ACC112 (cell line): ENCODE results near the gene CCDC12.

Experiments used
- H2AFZ ChIP-seq: fragments of 200-600 bp; sonication (generic); one replicate; pipeline ENCODE4 v1.6.0; 2017; ENCODE audit warnings: antibody characterized with exemption, low read length; ENCODE audit not compliant: unreplicated experiment
- H3K27ac ChIP-seq: fragments of 200-600 bp; sonication (generic); 2 replicates; pipeline ENCODE4 v1.5.1; 2014; ENCODE audit warnings: low read depth, mild to moderate bottlenecking, antibody characterized with exemption, low read length, moderate library complexity
- H3K27me3 ChIP-seq: fragments of 200-600 bp; sonication (generic); 2 replicates; pipeline ENCODE4 v1.6.1; 2014; ENCODE audit warnings: mild to moderate bottlenecking, antibody characterized with exemption, low read length, moderate library complexity, mixed read lengths; ENCODE audit not compliant: insufficient read depth
- H3K36me3 ChIP-seq: fragments of 200-600 bp; sonication (generic); 2 replicates; pipeline ENCODE4 v1.6.1; 2016; ENCODE audit warnings: mild to moderate bottlenecking, antibody characterized with exemption, low read length, moderate library complexity, mixed read lengths; ENCODE audit not compliant: insufficient read depth
- H3K4me1 ChIP-seq: fragments of 200-600 bp; sonication (generic); one replicate; pipeline ENCODE4 v1.6.1; 2016; ENCODE audit warnings: low read length, mixed read lengths; ENCODE audit not compliant: insufficient read depth, unreplicated experiment, control insufficient read depth
- H3K4me3 ChIP-seq: fragments of 200-600 bp; sonication (generic); 2 replicates; pipeline ENCODE4 v1.5.1; 2014; ENCODE audit warnings: mild to moderate bottlenecking, low read depth, low read length
- H3K79me2 ChIP-seq: fragments of 200-600 bp; sonication (generic); one replicate; pipeline ENCODE4 v1.6.0; 2016; ENCODE audit warnings: low read length; ENCODE audit not compliant: control insufficient read depth, unreplicated experiment, insufficient read depth

The CCDC12 gene

DNA sequence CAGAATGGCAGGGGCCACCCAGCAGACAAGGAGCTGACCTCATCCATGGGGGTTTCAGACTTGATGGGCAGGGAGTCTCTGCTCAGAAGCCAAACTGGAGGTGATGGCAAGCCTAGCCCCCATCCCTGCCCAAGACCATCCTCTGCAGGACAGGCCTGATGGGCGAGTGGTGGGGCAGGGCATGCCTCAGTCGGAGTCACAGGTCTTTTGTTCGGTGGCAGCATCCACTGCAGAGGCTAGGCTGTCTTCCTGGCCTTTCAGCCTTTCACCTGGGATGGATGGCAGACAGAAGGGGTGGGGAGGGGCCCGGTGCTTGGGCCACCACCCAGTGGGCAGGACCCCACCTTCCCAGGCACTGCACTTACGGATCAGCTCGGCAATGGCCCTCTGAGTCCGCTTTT is 54.7 kb downstream of the CCDC12 start:
- Histone ChIP-seq H3K27me3 (no peaks in the 10 kb centered on the region), H3K27ac (no peak overlapping the region), H3K4me1 (peaks cover 9% of the 10 kb centered on the region), H3K36me3 (peaks cover 65% of the 10 kb centered on the region), H2AFZ (no peak overlapping the region), H3K79me2 (peaks cover 3% of the 10 kb centered on the region), H3K4me3 (no peak overlapping the region)

DNA sequence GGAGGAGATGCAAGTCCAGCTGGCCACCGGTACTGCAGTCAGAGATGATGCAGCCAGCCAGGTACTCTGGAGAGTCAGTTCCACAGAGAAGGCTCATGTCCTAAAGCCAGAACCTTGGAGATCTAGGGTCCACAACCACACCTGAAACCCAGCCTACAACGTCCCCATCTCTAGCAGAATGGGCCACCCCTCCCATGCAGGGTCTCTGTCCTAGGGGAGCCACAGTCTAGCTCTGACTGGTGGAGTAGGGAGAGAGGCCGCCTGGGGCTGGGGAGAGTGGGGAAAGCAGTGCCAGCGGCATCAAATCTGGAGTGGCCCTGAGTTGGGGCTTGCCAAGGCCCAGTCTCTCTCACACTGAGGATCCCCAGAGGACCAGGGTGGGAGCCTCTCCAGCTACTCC is 55.5 kb downstream of the CCDC12 start:
- peaks cover 4% of the 10 kb centered on the region for H3K4me1 ChIP-seq
- H2AFZ ChIP-seq: no peak overlapping the region
- H3K27me3 ChIP-seq: no peaks in the 10 kb centered on the region
- H3K79me2 ChIP-seq: no peaks in the 10 kb centered on the region
- no peak overlapping the region for H3K27ac ChIP-seq
- H3K36me3 ChIP-seq: peaks cover 66% of the 10 kb centered on the region
- no peak overlapping the region for H3K4me3 ChIP-seq

DNA sequence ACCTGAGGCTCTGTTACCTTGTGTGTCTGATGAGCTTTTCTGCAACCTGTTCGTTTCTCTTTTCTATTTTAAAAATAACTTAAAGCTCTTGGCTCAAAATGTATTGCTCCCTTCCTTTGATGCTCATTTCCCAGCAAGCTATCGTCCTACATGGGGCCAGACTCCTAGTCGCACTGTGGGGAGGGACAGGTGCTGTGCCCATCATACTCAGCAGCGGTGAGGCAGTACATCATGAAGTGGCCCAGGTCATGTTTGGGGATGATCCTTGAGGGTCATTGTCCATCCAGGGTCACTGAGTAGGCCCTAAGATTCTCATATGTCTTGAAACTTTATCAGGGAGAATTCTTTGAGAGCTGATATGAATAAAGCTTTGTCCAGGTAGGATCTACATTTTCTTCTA is 57.9 kb downstream of the CCDC12 start:
- Histone ChIP-seq H3K27me3 (no peaks in the 10 kb centered on the region), H3K36me3 (peaks cover 66% of the 10 kb centered on the region), H3K4me3 (no peak overlapping the region), H3K79me2 (no peaks in the 10 kb centered on the region), H3K27ac (no peak overlapping the region), H3K4me1 (peaks cover 4% of the 10 kb centered on the region), H2AFZ (no peak overlapping the region)

DNA sequence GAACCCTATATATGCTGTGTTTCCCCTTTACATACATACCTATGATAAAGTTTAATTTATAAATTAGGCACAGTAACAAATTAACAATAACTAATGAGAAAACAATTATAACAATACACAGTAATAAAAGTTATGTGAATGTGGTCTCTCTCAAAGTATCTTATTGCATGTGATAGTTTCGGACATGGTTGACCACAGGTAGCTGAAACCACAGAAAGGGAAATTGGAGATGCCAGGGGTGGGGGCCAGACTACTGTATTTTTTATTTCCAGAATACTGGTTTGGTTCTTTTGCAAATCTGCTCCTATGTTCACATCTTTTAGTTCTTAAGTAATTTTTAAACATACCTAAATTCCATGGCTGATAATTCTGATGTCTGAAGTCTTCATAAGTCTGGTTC is 58.3 kb downstream of the CCDC12 start:
- no peak overlapping the region for H3K4me3 ChIP-seq
- peaks cover 64% of the 10 kb centered on the region for H3K36me3 ChIP-seq
- no peak overlapping the region for H2AFZ ChIP-seq
- no peaks in the 10 kb centered on the region for H3K79me2 ChIP-seq
- peaks cover 8% of the 10 kb centered on the region for H3K4me1 ChIP-seq
- H3K27ac ChIP-seq: no peak overlapping the region
- no peaks in the 10 kb centered on the region for H3K27me3 ChIP-seq

DNA sequence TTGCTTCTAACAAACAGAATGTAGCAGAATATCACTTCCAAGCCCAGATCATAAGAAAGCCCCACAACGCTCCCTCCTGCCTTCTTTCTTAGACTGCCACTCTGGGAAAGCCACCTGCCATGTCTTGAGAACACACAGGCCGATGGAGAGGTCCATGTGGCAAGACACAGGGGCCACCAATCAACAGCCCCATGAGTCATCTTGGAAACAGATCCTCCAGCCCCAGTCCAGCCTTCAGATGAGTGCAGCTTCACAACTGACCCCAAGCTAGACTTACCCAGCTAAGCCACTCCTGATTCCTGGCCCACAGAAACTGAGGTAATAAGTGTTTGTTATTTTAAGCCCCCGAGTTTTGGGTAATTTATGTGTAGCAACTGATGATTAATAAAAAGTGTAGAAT is 59.3 kb downstream of the CCDC12 start:
- no peak overlapping the region for H3K27ac ChIP-seq
- peaks cover 8% of the 10 kb centered on the region for H3K4me1 ChIP-seq
- no peak overlapping the region for H2AFZ ChIP-seq
- no peaks in the 10 kb centered on the region for H3K27me3 ChIP-seq
- no peak overlapping the region for H3K4me3 ChIP-seq
- H3K36me3 ChIP-seq: peaks cover 55% of the 10 kb centered on the region
- H3K79me2 ChIP-seq: no peaks in the 10 kb centered on the region

DNA sequence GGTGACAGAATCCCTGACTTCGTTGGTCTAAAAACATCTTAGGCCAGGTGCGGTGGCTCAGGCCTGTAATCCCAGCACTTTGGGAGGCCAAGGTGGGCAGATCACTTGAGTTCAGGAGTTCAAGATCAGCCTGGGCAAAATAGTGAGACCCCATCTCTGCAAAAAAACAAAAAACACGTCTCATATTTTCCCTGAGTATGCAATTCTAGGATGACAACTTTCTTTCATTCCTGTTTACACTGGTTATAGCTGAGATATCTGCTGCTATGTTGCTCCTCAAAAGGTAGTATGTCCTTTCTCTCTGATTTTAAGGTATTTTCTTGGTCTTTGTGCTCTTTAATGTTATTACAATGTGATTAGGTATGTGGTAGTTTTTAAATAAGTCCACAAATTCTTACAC is 59.7 kb downstream of the CCDC12 start:
- peaks cover 50% of the 10 kb centered on the region for H3K36me3 ChIP-seq

DNA sequence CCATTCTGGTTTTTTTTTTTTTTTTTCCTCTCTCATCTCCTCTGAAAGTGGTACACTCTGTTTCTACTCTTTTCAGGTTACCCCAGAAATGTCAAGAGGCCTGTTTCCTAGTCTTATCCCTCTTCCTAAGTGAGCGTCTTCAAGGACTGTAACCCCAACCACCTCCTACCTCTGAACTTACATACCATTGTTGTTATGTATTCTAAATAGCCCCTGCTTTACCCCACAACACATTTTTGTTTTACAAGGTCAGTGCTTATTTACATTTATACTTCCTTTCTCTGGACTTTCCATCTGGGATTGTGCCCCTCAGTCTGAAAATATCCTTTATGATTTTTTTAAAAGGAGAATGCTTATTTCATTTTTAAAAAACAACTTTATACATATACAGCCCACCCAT is 60.3 kb downstream of the CCDC12 start:
- Histone ChIP-seq H3K36me3 (peaks cover 45% of the 10 kb centered on the region), H3K79me2 (no peaks in the 10 kb centered on the region), H2AFZ (no peak overlapping the region), H3K4me1 (peaks cover 8% of the 10 kb centered on the region), H3K27ac (no peak overlapping the region), H3K27me3 (no peaks in the 10 kb centered on the region), H3K4me3 (no peak overlapping the region)

More for the DNA sequence above, 59.7 kb downstream of the CCDC12 start:
- Histone ChIP-seq H3K4me1 (peaks cover 8% of the 10 kb centered on the region), H3K27me3 (no peaks in the 10 kb centered on the region), H2AFZ (no peak overlapping the region), H3K4me3 (no peak overlapping the region), H3K79me2 (no peaks in the 10 kb centered on the region), H3K27ac (no peak overlapping the region)

DNA sequence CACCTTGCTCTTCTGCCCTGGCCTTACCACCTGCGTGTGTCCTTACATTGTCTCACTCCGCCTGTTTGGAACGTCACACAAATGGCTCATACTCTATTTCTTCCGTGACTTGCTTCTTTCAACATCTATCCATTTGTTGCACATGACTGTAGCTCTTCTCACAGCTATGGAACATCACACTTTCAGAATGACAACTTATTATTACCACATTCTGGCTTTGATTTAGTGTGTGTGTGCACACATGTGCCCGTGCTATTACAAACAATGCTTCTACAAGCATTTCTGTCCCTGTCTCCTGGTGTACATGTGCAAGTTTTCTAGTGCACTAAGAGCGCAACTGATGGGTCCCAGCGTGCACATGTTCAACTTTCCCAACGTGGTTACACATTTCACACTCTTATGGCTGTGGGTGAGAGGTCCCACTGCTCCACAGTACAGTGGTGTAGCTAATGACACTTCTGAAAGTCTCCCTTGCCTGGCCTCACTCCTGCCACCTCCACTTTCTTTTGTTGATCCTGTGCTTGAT is 61.2 kb downstream of the CCDC12 start:
- Histone ChIP-seq H3K36me3 (peaks cover 36% of the 10 kb centered on the region), H3K27me3 (no peaks in the 10 kb centered on the region), H2AFZ (no peak overlapping the region), H3K27ac (no peak overlapping the region), H3K79me2 (no peaks in the 10 kb centered on the region), H3K4me3 (no peak overlapping the region), H3K4me1 (peaks cover 8% of the 10 kb centered on the region)

DNA sequence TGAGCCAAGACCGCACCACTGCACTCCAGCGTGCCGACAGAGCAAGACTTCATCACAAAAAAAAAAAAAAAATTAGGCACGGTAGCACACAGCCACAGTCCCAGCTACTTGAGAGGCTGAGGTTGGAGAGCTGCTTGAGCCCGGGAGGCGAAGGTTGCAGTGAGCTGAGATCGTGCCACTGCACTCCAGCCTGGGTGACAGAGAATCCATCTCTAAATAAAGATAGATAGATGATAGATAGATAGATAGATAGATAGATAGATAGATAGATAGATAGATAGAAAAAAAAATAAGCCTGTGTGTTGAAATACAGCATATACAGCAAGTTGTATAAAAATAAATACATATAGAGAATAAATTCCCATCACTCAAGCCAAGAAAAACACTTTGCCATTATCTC is 61.7 kb downstream of the CCDC12 start:
- no peak overlapping the region for H3K27ac ChIP-seq
- H3K4me3 ChIP-seq: no peak overlapping the region
- peaks cover 8% of the 10 kb centered on the region for H3K4me1 ChIP-seq
- peaks cover 31% of the 10 kb centered on the region for H3K36me3 ChIP-seq
- no peaks in the 10 kb centered on the region for H3K79me2 ChIP-seq
- H3K27me3 ChIP-seq: no peaks in the 10 kb centered on the region
- no peak overlapping the region for H2AFZ ChIP-seq

DNA sequence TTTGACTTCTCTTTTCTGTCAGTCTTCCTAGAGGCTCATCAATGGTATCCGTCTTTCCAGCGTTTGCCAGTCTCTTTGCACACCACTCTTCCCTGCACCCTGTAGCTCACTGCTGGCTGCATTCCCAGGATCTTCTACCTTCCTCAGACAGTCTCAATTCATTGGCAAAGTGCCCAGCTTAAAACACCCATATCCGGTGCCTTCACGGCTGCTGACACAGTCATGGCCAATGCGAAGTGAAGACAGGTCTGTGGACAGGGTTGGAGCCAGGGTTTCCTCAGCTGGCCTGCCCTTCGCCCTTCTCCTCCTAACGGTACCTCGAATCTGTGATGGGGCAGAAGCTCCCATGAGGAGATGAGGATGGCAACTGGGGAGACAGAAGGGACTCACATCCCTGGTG is 62.9 kb downstream of the CCDC12 start:
- H3K27me3 ChIP-seq: no peaks in the 10 kb centered on the region
- H3K79me2 ChIP-seq: no peaks in the 10 kb centered on the region
- H3K36me3 ChIP-seq: peaks cover 19% of the 10 kb centered on the region
- H3K4me1 ChIP-seq: peaks cover 16% of the 10 kb centered on the region
- H2AFZ ChIP-seq: no peak overlapping the region
- no peak overlapping the region for H3K27ac ChIP-seq
- no peak overlapping the region for H3K4me3 ChIP-seq

DNA sequence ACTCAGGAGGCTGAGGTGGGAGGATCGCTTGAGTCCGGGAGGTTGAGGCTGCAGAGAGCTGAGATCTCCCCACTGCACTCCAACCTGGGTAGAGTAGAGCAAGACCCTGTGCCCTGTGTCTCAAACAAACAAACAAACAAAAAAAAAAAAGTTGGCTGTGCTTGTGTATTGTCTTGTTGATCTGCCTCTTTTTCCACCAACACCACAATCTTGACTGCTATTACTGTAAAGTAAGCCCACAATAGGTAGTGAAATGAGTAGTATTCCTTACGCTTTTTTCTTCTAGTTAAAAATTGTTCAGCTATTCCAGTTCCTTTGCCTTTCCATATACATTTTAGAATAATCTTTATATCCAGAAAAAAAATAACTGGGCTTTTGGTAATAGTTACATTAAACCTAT is 63.6 kb downstream of the CCDC12 start:
- Histone ChIP-seq H3K36me3 (peaks cover 12% of the 10 kb centered on the region), H2AFZ (no peak overlapping the region), H3K4me3 (no peak overlapping the region), H3K27me3 (no peaks in the 10 kb centered on the region), H3K27ac (no peak overlapping the region), H3K79me2 (no peaks in the 10 kb centered on the region), H3K4me1 (peaks cover 22% of the 10 kb centered on the region)
